Right atrium auricular region (tissue), 2 donors: ENCODE data around the gene CPSF3. TPM values are rescaled to one million over a fixed set of nuclear protein-coding genes. Genes with fewer than 3 reads are reported as not detected.
A peak's percentile ranks its signal among the peaks of the same experiment; 100 is the strongest.

ENCODE experiments used
- DNase-seq: peaks from one replicate; pipeline ENCODE4 v3.0.0-alpha.2; 2019; ENCODE audit warnings: low spot score
- H3K27ac ChIP-seq, 2 donors: fragments of 200-600 bp; sonication (generic); 1 replicate in 1 of 2; 2 replicates in 1 of 2; pipeline ENCODE4 v1.5.1; 2016 to 2019
- H3K27me3 ChIP-seq, 2 donors: fragments of 200-600 bp; sonication (generic); one replicate each; pipeline versions ENCODE4 v1.5.1 to v1.6.0; 2017 to 2019
- H3K36me3 ChIP-seq: fragments of 200-600 bp; sonication (generic); one replicate; pipeline ENCODE4 v1.5.1; 2016
- H3K4me1 ChIP-seq, 2 donors: fragments of 200-600 bp; sonication (generic); one replicate each; pipeline versions ENCODE4 v1.5.1 to v1.6.0; 2017 to 2019
- H3K4me3 ChIP-seq, 2 donors: fragments of 200-600 bp; sonication (generic); 1 replicate in 1 of 2; 2 replicates in 1 of 2; pipeline ENCODE4 v1.5.1; 2017 to 2019; ENCODE audit warnings: mild to moderate bottlenecking in 1 of 2, moderate library complexity in 1 of 2
- H3K9me3 ChIP-seq, 2 donors: fragments of 200-600 bp; sonication (generic); one replicate each; pipeline ENCODE4 v1.5.1; 2019
- CTCF ChIP-seq, 2 donors: fragments of 200-600 bp; sonication (generic); IDR thresholded peaks; one replicate each; pipeline ENCODE4 v1.5.1; 2019; ENCODE audit warnings: antibody characterized with exemption in 2 of 2
- total RNA-seq, 2 donors: library from RNA; depleted of rRNA; stranded (reverse); fragments of >200 nt; gene quantifications; one replicate each; pipeline ENCODE4 v1.1.0, GENCODE V29; 2016

The CPSF3 gene
- total RNA-seq, 2 donors from 2014 or later, result 13.7 to 13.9 TPM

GRCh38 chr2:9417725-9418124 is 5.7 kb upstream of the CPSF3 start:
- no peak for DNase-seq
- Histone ChIP-seq H3K4me1 (peaks cover 0 to 31% of the 10 kb centered on the region in 2 donors), H3K36me3 (no peaks in the 10 kb centered on the region), H3K27me3 (no peaks in the 10 kb centered on the region), H3K4me3 (no peak overlapping the region), H3K27ac (no peak overlapping the region), H3K9me3 (no peaks in the 10 kb centered on the region)
- no peak for TF ChIP-seq CTCF (IDR thresholded peaks at IDR 0.05)

GRCh38 chr2:9418746-9419145 is 4.7 kb upstream of the CPSF3 start:
- DNase-seq, result no peak
- H3K36me3 ChIP-seq, result no peaks in the 10 kb centered on the region
- H3K27ac ChIP-seq, result no peak overlapping the region
- H3K9me3 ChIP-seq, result no peaks in the 10 kb centered on the region
- peaks cover 0 to 31% of the 10 kb centered on the region in 2 donors for H3K4me1 ChIP-seq
- no peak overlapping the region for H3K4me3 ChIP-seq
- TF ChIP-seq CTCF (IDR thresholded peaks at IDR 0.05), result no peak
- H3K27me3 ChIP-seq, result no peaks in the 10 kb centered on the region

- Histone ChIP-seq H3K36me3 (no peaks in the 10 kb centered on the region), H3K4me3 (no peak overlapping the region), H3K27me3 (no peaks in the 10 kb centered on the region), H3K9me3 (no peaks in the 10 kb centered on the region), H3K4me1 (peaks cover 0 to 37% of the 10 kb centered on the region in 2 donors), H3K27ac (no peak overlapping the region)
- TF ChIP-seq CTCF (IDR thresholded peaks at IDR 0.05), result no peak
- no peak for DNase-seq
These were observed 3.9 kb upstream of the CPSF3 start for GRCh38 chr2:9419541-9419940.

GRCh38 chr2:9420495-9420894 is 3.0 kb upstream of the CPSF3 start:
- H3K27ac ChIP-seq, result no peak overlapping the region
- no peak overlapping the region for H3K4me3 ChIP-seq
- no peak for TF ChIP-seq CTCF (IDR thresholded peaks at IDR 0.05)
- no peaks in the 10 kb centered on the region for H3K27me3 ChIP-seq
- H3K4me1 ChIP-seq, result peaks cover 0 to 45% of the 10 kb centered on the region in 2 donors
- no peaks in the 10 kb centered on the region for H3K36me3 ChIP-seq
- DNase-seq, result no peak
- no peaks in the 10 kb centered on the region for H3K9me3 ChIP-seq

- TF ChIP-seq CTCF (IDR thresholded peaks at IDR 0.05), result no peak
- peaks cover 0 to 45% of the 10 kb centered on the region in 2 donors for H3K4me1 ChIP-seq
- H3K27ac ChIP-seq, result peak overlapping the region; percentile 89 to 96
- H3K9me3 ChIP-seq, result no peaks in the 10 kb centered on the region
- H3K27me3 ChIP-seq, result no peaks in the 10 kb centered on the region
- H3K36me3 ChIP-seq, result no peaks in the 10 kb centered on the region
- H3K4me3 ChIP-seq, result peak overlapping the region; percentile 72 to 80
- peak; percentile 66 for DNase-seq
These were observed 944 bp upstream of the CPSF3 start for GRCh38 chr2:9422321-9423099.

- TF ChIP-seq CTCF (IDR thresholded peaks at IDR 0.05), result no peak
- no peak for DNase-seq
- H3K4me1 ChIP-seq, result peaks cover 0 to 45% of the 10 kb centered on the region in 2 donors
- H3K9me3 ChIP-seq, result no peaks in the 10 kb centered on the region
- H3K4me3 ChIP-seq, result peak overlapping the region; percentile 72 to 80
- no peaks in the 10 kb centered on the region for H3K27me3 ChIP-seq
- H3K27ac ChIP-seq, result peak overlapping the region; percentile 89 to 96
- H3K36me3 ChIP-seq, result peaks cover under 1% of the 10 kb centered on the region
These were observed 443 bp downstream of the CPSF3 start for GRCh38 chr2:9423922-9424272.
